Fibroblast of lung (primary cell): ENCODE results near the gene AGBL4.

Experiments
- EZH2 ChIP-seq: IDR thresholded peaks from 2 replicates; pipeline ENCODE4 v1.5.1; 2012; ENCODE audit warnings: low read length, control low read depth, mild to moderate bottlenecking; ENCODE audit errors: missing control alignments
- TF ChIP-seq, protein P1 (sequence below), 2 donors: IDR thresholded peaks in 1 of 2; conservative IDR thresholded peaks in 1 of 2; 1 replicate in 1 of 2; 2 replicates in 1 of 2; pipeline ENCODE4 v1.5.1; 2011 to 2012; ENCODE audit warnings: low read length in 2 of 2, control low read depth in 1 of 2, inconsistent platforms in 1 of 2, low read depth in 1 of 2, mild to moderate bottlenecking in 1 of 2

DNA sequence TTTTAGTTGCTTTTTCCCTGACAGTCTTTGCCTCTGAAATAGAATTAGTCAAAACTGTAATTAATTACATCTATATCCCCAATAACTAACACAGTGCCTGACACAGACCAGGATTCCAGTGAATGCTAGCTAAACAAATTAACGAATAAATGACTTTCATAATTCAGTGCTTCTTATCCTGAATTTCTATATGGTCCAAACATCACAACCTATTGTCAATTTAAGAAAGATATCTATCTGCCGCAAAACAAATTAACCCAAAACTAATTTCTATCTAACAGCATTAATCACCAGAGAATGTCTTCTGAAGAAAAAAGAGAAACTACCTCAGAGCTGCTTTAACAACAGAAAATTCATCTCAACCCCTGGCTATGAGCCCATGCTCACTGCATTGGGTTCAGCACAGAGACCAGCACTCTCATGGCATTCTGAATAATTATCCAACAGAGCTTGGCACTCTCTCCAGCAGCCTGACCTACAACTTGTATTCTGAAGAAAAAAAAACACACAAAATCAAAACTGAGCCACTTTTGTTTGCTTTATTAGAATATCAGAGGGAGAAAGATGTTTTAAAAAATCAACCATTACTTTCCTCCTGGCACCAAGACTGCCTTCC is 699.7 kb downstream of the AGBL4 start:
- TF ChIP-seq, protein P1, sequence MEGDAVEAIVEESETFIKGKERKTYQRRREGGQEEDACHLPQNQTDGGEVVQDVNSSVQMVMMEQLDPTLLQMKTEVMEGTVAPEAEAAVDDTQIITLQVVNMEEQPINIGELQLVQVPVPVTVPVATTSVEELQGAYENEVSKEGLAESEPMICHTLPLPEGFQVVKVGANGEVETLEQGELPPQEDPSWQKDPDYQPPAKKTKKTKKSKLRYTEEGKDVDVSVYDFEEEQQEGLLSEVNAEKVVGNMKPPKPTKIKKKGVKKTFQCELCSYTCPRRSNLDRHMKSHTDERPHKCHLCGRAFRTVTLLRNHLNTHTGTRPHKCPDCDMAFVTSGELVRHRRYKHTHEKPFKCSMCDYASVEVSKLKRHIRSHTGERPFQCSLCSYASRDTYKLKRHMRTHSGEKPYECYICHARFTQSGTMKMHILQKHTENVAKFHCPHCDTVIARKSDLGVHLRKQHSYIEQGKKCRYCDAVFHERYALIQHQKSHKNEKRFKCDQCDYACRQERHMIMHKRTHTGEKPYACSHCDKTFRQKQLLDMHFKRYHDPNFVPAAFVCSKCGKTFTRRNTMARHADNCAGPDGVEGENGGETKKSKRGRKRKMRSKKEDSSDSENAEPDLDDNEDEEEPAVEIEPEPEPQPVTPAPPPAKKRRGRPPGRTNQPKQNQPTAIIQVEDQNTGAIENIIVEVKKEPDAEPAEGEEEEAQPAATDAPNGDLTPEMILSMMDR (conservative IDR thresholded peaks at IDR 0.05 in 1 of 2, IDR thresholded peaks at IDR 0.05 in 1 of 2; ENCODE audit: low read depth in 1 of 2, low read length in 2 of 2) = no peak
- TF ChIP-seq EZH2 = no peak
